MM.1S (cell line): ENCODE data around the gene AUTS2.

Experiments
- DNase-seq: peaks from one replicate; pipeline ENCODE4 v3.0.0-alpha.2; 2015
- H2AFZ ChIP-seq: fragments of 300-600 bp; sonication (generic); 2 replicates; pipeline ENCODE4 v1.6.0; 2016; ENCODE audit warnings: antibody characterized with exemption, low read length
- H3F3A ChIP-seq: fragments of 300-600 bp; sonication (generic); 2 replicates; pipeline ENCODE4 v1.6.1; 2016; ENCODE audit warnings: mild to moderate bottlenecking, antibody characterized with exemption, low read length, moderate library complexity, mixed read lengths; ENCODE audit not compliant: insufficient read depth
- H3K27ac ChIP-seq: fragments of 300-600 bp; sonication (generic); 2 replicates; pipeline ENCODE4 v1.5.1; 2016; ENCODE audit warnings: mild to moderate bottlenecking, low read length
- H3K27me3 ChIP-seq: fragments of 300-600 bp; sonication (generic); replicated peaks from 2 replicates; pipeline ENCODE4 v1.6.0; 2016; ENCODE audit warnings: low read length; ENCODE audit not compliant: insufficient read depth
- H3K36me3 ChIP-seq: fragments of 300-600 bp; sonication (generic); replicated peaks from 2 replicates; pipeline ENCODE4 v1.6.1; 2016; ENCODE audit warnings: mild to moderate bottlenecking, low read length, mixed read lengths; ENCODE audit not compliant: insufficient read depth
- H3K4me1 ChIP-seq: fragments of 300-600 bp; sonication (generic); 2 replicates; pipeline ENCODE4 v1.6.1; 2016; ENCODE audit warnings: low read length, mixed read lengths
- H3K4me2 ChIP-seq: fragments of 300-600 bp; sonication (generic); 2 replicates; pipeline ENCODE4 v1.6.0; 2016; ENCODE audit warnings: low read depth, low read length
- H3K4me3 ChIP-seq: fragments of 300-600 bp; sonication (generic); 2 replicates; pipeline ENCODE4 v1.5.1; 2016; ENCODE audit warnings: low read length, mixed read lengths
- H3K79me2 ChIP-seq: fragments of 300-600 bp; sonication (generic); 2 replicates; pipeline ENCODE4 v1.6.1; 2016; ENCODE audit warnings: mixed run types, low read length, mixed read lengths
- H3K9ac ChIP-seq: fragments of 300-600 bp; sonication (generic); 2 replicates; pipeline ENCODE4 v1.6.1; 2016; ENCODE audit warnings: low read length, mixed read lengths
- H3K9me2 ChIP-seq: fragments of 300-600 bp; sonication (generic); replicated peaks from 2 replicates; pipeline ENCODE4 v1.6.1; 2016; ENCODE audit warnings: mild to moderate bottlenecking, low read length, mixed read lengths; ENCODE audit not compliant: insufficient read depth
- H3K9me3 ChIP-seq: fragments of 300-600 bp; sonication (generic); replicated peaks from 2 replicates; pipeline ENCODE4 v1.6.1; 2016; ENCODE audit warnings: mild to moderate bottlenecking, low read length, mixed read lengths; ENCODE audit not compliant: insufficient read depth
- H4K20me1 ChIP-seq: fragments of 300-600 bp; sonication (generic); 2 replicates; pipeline ENCODE4 v1.6.1; 2016; ENCODE audit warnings: mild to moderate bottlenecking, low read length, moderate library complexity, mixed read lengths; ENCODE audit not compliant: insufficient read depth
- CTCF ChIP-seq: fragments of 300-600 bp; sonication (generic); IDR thresholded peaks from 2 replicates; pipeline ENCODE4 v1.5.1; 2016; ENCODE audit warnings: antibody characterized with exemption, low read length, mixed read lengths
- EZH2 ChIP-seq: fragments of 300-600 bp; sonication (generic); optimal IDR thresholded peaks from 2 replicates; pipeline ENCODE3; 2017; ENCODE audit warnings: low read depth, mild to moderate bottlenecking, antibody characterized with exemption, low read length, mixed read lengths
- EZH2phosphoT487 ChIP-seq: fragments of 300-600 bp; sonication (generic); IDR thresholded peaks from 2 replicates; pipeline ENCODE4 v1.6.1; 2018; ENCODE audit warnings: antibody characterized with exemption, low read length

AUTS2 gene

GRCh38 chr7:69622014-69622835 lies 23.9 kb downstream of the AUTS2 start:
- Histone ChIP-seq H3K27me3 (no peaks in the 10 kb centered on the region), H3K9ac (no peak overlapping the region), H3K27ac (no peak overlapping the region), H3K79me2 (no peaks in the 10 kb centered on the region), H3K9me2 (no peaks in the 10 kb centered on the region), H2AFZ (no peak overlapping the region), H3K4me1 (no peaks in the 10 kb centered on the region), H3K4me3 (no peak overlapping the region), H3F3A (no peaks in the 10 kb centered on the region), H3K9me3 (no peaks in the 10 kb centered on the region), H3K4me2 (no peak overlapping the region), H4K20me1 (no peaks in the 10 kb centered on the region), H3K36me3 (no peaks in the 10 kb centered on the region)
- no peak for TF ChIP-seq EZH2
- TF ChIP-seq EZH2phosphoT487, result no peak
- TF ChIP-seq CTCF, result no peak
- no peak for DNase-seq

GRCh38 chr7:69622960-69623359 lies 24.7 kb downstream of the AUTS2 start:
- Histone ChIP-seq H3K79me2 (no peaks in the 10 kb centered on the region), H3K9ac (no peak overlapping the region), H3K9me3 (no peaks in the 10 kb centered on the region), H4K20me1 (no peaks in the 10 kb centered on the region), H3K4me3 (no peak overlapping the region), H3K27me3 (no peaks in the 10 kb centered on the region), H2AFZ (no peak overlapping the region), H3K4me1 (no peaks in the 10 kb centered on the region), H3K27ac (no peak overlapping the region), H3K36me3 (no peaks in the 10 kb centered on the region), H3K4me2 (no peak overlapping the region), H3F3A (no peaks in the 10 kb centered on the region), H3K9me2 (no peaks in the 10 kb centered on the region)
- TF ChIP-seq EZH2phosphoT487 (no peak), EZH2 (no peak), CTCF (no peak)
- no peak for DNase-seq

GRCh38 chr7:69624435-69625230 lies 26.4 kb downstream of the AUTS2 start:
- no peaks in the 10 kb centered on the region for H3K36me3 ChIP-seq
- H3K4me2 ChIP-seq, result no peak overlapping the region
- H3K4me3 ChIP-seq, result no peak overlapping the region
- no peaks in the 10 kb centered on the region for H3K9me2 ChIP-seq
- H3K4me1 ChIP-seq, result no peaks in the 10 kb centered on the region
- no peak overlapping the region for H3K27ac ChIP-seq
- no peak for DNase-seq
- H3K9ac ChIP-seq, result no peak overlapping the region
- no peaks in the 10 kb centered on the region for H3K9me3 ChIP-seq
- H2AFZ ChIP-seq, result no peak overlapping the region
- H3K79me2 ChIP-seq, result no peaks in the 10 kb centered on the region
- H3F3A ChIP-seq, result no peaks in the 10 kb centered on the region
- H4K20me1 ChIP-seq, result no peaks in the 10 kb centered on the region
- no peaks in the 10 kb centered on the region for H3K27me3 ChIP-seq
- no peak for TF ChIP-seq CTCF
- TF ChIP-seq EZH2, result no peak
- TF ChIP-seq EZH2phosphoT487, result no peak
